ENCODE data around the gene MOB3B.

Gene MOB3B

GRCh38 chr9:27340285-27340674 is 189.3 kb downstream of the MOB3B start:
- DNase-seq (ENCODE audit: low read depth, low spot score) = no peak

GRCh38 chr9:27339661-27340284 is 189.8 kb downstream of the MOB3B start:
- no peak for DNase-seq (ENCODE audit: low read depth, low spot score)

DNA sequence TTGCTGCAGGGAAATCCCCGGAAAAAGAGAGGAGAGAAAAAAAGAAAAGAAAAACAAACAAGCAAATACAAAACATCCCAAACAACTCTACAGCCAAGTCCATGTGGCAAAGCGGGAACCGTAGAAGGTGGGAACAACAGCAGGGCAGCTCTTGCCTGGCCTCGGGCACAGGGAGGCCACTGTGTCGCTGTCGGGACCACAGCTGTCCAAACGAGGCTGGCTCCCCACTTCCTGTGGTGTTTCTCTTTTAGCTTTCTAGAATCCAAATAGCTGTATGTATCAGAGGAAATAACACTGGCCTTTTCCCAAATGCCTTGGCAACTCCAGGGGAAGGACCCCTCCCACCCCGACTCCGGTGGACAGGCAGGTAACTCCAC is 191.1 kb downstream of the MOB3B start:
- no peak for DNase-seq (ENCODE audit: low read depth, low spot score)

DNA sequence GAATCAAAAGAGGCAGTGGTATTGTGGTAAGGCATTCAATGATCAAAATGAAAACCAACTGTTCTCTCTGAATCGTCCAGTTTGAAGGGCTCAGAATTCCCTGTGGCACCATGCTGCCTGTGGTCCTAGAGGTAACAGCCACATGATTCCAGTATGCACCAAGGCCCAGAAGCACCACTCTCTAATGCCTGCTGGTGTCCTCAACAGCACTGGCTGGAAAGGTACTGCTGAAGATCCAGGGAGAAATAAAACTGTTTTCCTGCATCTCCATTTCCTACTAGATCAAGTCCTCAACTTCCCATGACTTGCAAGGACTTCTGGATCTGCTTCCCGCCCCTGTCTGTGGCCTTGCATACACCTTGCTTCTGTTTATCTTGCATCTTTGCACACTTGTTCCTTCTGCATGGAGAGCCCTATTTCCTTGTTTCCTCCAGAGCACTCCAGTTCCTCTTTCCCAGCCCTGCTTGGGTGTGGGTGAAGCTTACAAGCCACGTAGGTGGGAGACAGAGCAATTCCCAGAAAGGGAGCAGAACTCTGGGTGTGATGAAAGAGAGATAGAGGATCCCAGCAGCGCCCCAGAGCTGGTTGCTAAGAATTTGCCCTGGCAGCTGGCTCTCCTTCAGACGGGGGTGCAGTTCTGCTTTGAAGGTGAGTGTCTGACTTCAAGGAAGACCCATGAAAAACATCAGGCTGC is 191.6 kb downstream of the MOB3B start:
- no peak for DNase-seq (ENCODE audit: low read depth, low spot score)

- DNase-seq (ENCODE audit: low read depth, low spot score) = no peak
Observed at GRCh38 chr9:27337236-27337635, 192.4 kb downstream of the MOB3B start.

- no peak for DNase-seq (ENCODE audit: low read depth, low spot score)
Observed at GRCh38 chr9:27336829-27337228, 192.8 kb downstream of the MOB3B start.

GRCh38 chr9:27336126-27336525 is 193.5 kb downstream of the MOB3B start:
- DNase-seq (ENCODE audit: low read depth, low spot score) = no peak

DNA sequence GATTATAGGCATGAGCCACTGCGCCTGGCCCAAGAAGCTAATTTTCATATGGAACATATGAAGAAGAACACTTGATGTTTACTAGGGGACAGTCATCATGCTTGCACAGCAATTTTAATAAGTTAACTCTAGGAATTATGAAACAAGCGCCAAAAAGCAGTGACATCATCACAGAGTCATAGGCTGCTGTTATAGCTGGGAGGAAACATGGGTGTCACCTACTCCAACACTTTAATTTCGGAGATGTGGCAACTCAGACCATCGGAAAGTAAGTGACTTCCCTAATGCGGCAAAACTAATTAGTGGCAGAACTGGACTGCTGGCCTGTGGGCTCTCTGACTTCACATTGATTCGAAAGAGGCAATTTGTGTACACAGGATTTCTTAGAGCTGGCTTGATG is 194.5 kb downstream of the MOB3B start:
- no peak for DNase-seq (ENCODE audit: low read depth, low spot score)

DNA sequence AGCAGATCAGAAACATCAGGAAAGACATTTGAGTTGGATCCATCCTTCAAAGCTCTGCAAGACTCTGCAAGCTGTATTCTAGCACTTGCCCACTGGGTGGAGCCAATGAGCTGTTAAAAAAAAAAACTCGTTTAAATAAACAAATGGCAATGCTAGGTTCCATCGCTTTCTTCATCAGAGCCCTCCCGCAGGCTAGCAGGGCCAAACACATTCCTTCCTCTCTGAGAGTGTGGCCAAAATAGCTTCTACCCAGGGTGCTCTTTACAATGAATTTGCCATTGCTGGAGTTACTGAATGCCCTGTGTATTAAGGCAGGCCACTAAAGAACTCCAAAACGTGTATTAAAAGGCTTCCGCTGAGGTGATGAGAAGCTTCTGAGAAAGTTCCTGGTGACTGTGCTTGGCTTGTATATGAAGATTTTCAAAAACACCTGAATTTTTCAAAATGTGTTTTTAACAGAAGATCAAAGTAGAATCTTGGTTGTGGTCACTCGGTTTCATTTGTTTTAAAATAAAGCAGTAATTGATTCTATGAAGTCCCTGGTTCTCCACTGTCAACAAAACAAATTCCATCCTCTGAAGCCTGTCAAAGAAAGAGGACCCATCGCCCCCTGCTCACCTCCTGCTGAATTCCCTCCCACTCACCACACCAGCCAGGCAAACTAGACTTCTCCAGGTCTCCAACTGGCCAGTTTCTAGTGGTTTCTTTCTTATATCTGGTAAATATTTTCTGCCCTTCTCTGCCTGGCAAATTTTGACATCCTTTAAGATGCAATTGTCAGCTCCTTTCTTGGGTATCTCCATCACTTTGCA is 196.2 kb downstream of the MOB3B start:
- DNase-seq (ENCODE audit: low read depth, low spot score) = no peak

DNA sequence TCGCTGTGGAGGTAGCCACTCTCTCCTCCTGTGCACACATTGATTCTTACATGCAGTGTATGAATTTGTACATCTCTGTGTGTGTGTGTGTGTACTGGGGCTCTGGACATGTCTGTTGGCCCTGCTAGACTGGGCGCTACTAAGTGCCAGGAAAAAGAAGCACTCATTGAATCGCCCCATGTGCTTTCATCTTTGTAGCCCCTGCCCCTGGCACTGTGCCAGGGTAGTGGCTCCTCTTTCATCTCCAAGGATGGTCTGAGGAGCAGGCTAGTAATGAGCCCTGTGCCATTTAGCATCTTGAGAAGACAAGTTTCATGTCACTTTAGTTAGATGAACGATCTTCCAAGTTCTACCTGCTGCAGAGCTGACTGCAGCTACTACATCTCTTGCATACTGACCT is 198.2 kb downstream of the MOB3B start:
- no peak for DNase-seq (ENCODE audit: low read depth, low spot score)

GRCh38 chr9:27329291-27329690 is 200.3 kb downstream of the MOB3B start:
- no peak for DNase-seq (ENCODE audit: low read depth, low spot score)

DNA sequence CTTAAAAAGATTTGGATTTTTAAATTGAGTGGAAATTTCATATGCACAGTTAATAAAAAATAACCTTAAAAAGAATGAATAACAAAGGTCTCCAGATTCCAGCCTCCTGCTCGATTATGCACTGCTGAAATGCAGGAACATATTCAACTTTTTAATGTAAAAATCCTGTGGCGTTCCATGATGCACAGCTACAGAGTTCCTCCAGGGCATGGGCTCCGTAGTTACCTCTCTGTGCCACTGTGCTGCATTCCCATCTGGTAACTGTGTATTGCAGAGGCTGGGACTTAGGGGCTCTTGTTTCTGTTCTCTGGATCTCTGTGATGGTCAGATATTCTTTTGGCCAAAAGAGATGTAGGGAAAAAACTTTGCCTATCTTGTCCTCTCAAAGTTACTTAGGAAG is 201.1 kb downstream of the MOB3B start:
- no peak for DNase-seq (ENCODE audit: low read depth, low spot score)

DNA sequence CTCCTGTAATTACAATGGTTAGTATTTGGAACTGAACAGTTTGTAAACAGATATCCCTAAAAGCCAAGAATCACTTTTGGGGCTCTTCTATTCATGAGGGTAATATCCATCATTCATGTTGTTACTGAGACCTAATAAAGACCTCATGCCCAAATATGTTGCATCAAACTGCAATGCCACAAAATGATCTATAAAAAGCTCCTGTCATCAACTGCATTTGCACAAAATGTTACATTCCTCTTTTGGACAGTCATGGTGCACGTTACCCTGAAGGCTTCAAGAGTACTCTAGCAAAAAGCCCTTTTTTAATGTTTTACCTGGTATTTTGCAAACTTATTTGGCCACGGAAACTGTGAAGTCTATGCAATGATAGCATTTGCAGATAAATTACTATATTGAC is 218.4 kb downstream of the MOB3B start:
- no peak for DNase-seq (ENCODE audit: low read depth, low spot score)

DNA sequence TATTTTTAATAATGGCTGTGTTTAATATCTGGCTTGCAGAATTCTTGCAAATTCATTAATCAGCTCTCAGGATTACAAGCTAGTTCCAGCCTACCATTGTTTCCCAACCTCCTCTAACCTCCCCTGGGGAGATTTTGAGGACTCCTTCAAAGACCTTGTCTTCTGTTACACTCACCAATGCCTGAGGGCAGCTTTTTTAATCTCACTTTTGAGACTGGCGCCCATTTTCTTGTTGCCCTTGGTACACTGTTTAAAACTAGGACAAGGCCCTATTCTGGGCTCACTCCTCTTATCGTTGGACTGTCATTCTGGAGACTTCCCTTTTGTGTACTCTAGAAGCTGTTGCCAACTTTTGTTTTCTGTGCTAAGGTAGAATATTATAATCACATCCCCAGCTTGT is 219.0 kb downstream of the MOB3B start:
- no peak for DNase-seq (ENCODE audit: low read depth, low spot score)

DNA sequence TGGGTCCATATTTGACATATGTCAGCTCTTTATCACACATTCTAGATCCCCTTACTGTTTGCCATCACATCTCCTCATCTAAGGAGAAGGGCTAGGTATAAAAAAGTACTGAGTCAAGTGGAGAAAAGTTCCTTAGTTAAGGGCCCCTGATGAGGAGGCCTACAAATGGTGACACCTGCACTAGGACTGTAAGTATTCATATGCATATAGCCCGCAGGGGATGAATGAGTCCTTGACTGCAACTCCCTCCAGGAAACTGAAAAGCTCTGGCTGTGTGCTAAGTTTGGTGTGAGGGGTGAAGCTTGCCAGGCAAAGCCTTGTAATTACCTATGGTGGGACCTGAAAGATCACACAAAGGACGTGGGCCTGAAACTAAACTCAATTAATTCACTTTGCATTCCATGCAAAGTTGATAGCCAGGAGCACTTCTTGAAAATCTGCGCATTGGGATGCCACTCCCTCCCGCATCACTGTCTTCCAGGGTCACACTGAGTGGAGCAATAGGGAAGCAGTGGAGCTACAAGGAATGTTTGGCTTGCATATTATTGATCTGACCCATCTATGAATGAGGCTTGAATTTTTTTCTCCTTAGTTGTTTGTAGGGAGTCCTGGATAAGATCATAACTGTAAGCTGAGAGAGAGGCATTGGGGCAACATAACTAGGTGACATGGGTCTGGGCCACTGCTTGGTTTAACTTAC is 220.8 kb downstream of the MOB3B start:
- no peak for DNase-seq (ENCODE audit: low read depth, low spot score)

DNA sequence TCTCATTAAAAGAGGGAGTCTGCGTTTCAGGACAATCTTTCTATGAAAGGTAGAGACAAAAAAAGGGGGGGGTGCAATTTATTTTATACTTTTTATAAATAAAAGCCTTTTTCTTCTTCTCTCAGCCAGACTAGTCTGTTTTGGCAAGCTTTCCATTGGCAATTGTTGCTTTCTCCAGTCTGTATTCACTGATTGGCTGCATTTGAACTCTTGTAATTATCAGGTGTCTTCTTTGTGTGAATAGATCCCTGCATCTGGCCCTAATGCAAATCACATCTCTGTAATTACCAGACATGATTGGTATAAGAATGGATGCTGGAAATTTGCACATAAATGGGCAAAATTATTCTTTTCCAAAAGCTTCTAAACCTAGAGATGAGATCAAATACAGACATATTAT is 225.1 kb downstream of the MOB3B start:
- no peak for DNase-seq (ENCODE audit: low read depth, low spot score)

GRCh38 chr9:27303219-27303618 is 226.4 kb downstream of the MOB3B start:
- DNase-seq (ENCODE audit: low read depth, low spot score) = no peak

GRCh38 chr9:27297050-27297449 is 232.6 kb downstream of the MOB3B start, which contains the start of gene EQTN:
TSS of gene EQTN (minus strand) at chr9:27297150. CDS start at chr9:27297055, 95 bp downstream.
- DNase-seq (ENCODE audit: low read depth, low spot score) = no peak

- DNase-seq (ENCODE audit: low read depth, low spot score) = no peak
Observed at GRCh38 chr9:27293996-27294395, 235.6 kb downstream of the MOB3B start.

GRCh38 chr9:27292659-27293405 is 236.8 kb downstream of the MOB3B start:
- DNase-seq (ENCODE audit: low read depth, low spot score) = no peak

- no peak for DNase-seq (ENCODE audit: low read depth, low spot score)
Observed at GRCh38 chr9:27291292-27291691, 238.3 kb downstream of the MOB3B start.

Data from activated naive CD8-positive, alpha-beta T cell treated with anti-CD3 and anti-CD28 coated beads, Interleukin-2, amount 50 U/mL, for 16 hours (primary cell).